DMS153 treated with DMSO at 0.1 percent for 48 hours (cell line): ENCODE results near the gene ZHX3.

Experiments
- DNase-seq: peaks from one replicate; lab custom pipeline; 2025; ENCODE audit not compliant: unreplicated experiment; lab: John Stamatoyannopoulos, UW

ZHX3 gene

DNA sequence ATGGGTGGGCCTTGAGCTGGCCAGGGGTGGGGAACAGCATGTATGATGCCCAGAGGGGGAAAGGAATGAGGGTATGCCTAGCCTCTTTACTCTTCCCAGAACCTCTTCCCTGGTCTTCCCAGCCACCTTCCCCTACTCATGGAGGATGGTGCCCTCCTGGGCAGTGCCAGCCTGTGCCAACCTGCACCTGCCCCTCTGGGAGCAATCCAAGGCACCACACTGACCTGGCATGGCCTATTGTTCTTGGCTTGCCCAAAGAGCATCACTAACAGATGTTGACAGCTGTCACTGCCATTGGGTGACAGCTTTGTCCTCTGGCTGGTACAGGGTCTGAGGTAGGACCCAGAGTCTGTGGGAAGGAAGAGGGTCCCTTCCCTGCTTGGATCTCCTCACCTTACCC is 36.0 kb upstream of the ZHX3 start:
- DNase-seq, result no peak

DNA sequence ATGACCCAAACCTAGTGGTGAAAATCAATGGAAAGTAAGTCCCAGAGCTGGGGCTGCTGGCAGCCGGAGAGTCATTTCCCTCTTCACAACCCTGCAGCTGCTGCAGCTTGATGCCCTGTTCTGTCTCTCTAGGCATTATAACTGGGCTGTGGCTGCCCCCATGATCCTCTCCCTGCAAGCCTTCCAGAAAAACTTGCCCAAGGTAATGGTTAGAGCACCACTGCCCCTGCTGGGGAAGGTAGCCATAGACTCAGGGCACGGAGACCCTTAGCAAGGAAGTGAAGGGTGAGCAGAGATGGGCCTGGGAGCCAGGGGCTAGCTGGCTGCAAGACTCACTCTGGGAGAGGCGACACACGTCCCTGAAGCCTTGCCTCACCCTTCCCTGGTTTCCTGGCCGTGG is 35.1 kb upstream of the ZHX3 start:
- DNase-seq, result no peak

DNA sequence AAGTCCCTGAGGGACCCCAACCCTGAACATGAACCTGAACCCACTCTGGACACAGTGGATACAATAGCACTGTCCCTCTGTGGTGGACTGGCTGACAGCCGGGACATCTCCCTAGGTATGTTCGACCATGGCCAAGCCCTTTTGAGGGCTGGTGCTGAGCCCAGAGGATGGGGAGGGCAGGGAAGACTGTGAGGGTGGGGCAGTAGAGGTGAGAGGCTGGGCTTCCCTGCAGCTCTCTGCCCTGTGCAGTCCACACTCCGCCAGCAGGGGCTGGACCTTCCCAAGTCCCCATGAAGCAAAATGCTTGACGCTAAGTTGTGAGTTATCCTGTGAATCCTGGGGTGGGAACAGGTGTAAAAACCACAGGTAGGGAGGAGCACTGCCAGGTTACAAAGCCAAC is 34.6 kb upstream of the ZHX3 start:
- DNase-seq, result no peak

DNA sequence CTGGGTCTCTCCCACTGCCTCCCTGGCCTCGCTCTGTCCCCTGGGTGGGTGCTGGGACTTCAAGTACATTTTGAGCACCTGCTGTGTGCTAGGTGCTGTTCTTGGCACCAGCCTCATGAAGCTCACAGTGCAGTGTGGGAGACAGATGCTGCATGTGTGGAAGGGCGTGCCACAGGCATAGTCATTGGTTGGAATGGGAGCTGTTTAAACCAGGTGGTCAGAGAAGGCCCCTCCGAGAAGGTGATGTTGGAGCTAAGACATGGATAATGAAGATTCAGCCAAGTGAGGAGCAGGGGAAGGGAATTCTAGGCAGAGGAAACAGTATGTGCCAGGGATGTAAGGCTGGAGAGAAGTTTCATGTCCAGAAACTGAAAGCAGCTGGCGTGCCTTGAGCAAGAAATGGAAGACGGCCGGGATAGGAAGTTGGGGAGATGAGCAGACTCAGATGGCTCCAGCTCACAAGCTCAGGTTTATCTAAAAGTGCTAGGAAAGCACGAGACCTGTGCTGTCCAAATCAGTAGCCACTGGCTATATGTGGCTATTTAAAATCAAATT is 33.0 kb upstream of the ZHX3 start:
- DNase-seq, result no peak

DNA sequence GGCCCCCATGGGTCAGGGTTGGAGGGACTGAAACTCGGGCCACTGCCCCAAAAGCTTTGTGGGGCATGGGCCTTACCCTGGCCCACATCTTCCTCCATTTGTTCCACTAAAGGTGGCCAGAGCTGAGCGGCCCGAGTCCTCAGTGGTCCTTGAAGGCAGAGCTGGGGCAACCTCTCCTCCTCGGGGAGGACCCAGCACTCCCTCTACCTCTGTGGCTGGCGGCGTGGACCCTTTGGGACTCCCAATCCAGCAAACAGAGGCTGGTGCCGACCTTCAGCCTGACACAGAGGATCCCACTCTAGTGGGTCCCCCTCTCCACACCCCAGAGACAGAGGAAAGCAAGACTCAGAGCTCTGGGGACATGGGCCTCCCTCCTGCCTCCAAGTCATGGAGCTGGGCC is 32.4 kb upstream of the ZHX3 start:
- no peak for DNase-seq

DNA sequence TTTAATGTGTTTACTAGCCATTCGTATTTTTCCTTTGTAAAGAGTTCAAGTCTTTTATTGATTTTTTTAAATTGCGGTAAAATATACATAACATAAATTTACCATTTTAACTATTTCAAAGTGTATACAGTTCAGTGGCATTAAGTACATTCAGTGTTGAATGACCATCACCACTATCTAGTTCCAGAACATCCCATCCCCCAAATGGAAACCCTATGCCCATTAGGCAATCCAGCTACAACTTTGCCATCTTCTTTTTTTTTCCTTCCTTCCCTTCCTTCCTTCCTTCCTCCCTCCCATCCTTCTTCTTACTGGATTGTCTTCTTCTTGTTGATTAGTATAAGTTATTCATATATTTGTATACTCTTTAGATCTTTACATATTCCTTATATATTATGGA is 31.7 kb upstream of the ZHX3 start:
- DNase-seq, result no peak

DNA sequence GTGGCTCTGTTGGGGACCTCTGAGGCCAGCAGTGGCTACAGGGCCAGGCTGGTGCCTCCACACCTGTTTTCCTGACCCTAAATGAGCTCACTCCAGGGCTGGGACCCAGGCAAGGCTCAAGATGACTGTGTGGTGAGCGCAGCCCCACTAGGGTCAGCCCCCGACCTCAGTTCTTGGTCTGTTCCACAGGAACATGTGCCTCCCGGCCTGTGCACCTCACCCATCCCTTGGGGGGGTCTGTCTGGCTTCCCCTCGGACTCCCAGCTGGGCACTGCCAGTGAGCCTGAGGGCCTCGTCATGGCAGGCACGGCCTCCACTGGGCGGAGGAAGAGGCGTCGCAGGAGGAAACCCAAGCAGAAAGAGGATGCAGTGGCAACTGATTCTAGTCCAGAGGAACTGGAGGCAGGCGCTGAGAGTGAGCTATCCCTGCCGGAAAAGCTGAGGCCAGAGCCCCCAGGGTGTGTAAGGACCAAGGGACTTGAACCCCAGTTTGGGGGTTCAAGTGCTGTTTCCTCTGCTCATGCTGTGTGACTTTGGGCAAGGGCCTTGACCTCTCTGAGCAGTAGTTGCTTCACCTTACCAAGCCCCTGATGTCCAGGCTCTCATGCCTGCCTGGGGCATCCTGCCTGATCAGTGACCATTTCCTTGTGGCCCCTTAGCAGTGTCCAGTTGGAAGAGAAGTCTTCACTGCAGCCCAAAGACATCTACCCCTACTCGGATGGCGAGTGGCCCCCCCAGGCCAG is 31.1 kb upstream of the ZHX3 start:
- DNase-seq, result no peak

DNA sequence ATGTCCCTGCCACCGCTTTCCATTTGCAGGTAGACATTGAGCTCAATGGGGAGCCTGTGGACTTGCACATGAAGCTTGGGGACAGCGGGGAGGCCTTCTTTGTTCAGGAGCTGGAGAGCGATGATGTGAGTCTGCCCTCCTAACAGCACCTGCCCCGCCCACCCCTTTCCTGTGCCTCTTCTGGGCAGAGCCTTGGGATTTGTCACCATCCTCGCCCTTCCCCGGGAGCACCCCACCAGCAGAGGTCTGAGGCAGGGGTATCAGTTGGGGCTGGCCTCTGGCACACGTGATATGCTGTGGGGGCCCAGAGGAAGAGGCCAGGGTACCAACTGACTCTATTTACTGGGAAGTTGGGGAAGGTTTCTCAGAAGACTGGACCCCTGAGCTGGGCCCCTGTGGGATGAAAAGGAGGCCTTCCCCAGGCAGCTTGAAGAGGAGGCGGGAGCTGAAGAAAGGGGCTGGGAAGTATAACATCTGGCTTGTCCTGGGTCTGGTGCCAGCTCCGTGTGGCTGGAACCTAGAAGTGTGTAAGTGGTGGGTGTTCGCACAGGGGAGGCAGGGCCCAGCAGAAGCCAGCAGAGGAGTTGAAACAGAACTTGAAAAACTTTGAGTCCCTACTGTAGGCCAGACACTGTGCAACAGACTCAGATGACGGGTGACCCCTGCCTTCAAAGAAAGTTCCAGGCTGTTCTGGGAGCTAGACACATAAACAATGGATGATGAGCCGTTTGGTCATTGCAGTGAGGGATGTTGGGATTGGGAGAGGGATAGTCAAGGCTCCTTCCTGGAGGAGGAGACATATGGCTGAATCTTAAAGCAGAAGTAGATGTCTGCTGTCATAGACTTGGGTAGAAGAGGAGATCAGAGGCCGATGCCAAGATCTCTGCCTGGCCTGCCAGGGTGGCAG is 30.2 kb upstream of the ZHX3 start:
- DNase-seq, result no peak

DNA sequence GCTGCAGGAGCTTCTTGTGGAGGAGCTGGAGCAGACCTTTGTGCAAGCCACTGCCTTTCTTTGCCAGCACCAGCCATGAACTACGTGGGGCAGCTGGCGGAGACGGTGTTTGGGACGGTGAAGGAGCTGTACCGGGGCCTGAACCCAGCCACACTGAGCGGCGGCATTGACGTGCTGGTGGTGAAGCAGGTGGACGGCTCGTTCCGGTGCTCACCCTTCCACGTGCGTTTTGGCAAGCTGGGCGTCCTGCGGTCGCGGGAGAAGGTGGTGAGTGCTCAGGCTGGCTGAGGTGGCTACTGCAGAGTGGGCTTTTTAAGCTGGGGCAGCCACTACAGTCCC is 28.2 kb upstream of the ZHX3 start:
- DNase-seq, result no peak

DNA sequence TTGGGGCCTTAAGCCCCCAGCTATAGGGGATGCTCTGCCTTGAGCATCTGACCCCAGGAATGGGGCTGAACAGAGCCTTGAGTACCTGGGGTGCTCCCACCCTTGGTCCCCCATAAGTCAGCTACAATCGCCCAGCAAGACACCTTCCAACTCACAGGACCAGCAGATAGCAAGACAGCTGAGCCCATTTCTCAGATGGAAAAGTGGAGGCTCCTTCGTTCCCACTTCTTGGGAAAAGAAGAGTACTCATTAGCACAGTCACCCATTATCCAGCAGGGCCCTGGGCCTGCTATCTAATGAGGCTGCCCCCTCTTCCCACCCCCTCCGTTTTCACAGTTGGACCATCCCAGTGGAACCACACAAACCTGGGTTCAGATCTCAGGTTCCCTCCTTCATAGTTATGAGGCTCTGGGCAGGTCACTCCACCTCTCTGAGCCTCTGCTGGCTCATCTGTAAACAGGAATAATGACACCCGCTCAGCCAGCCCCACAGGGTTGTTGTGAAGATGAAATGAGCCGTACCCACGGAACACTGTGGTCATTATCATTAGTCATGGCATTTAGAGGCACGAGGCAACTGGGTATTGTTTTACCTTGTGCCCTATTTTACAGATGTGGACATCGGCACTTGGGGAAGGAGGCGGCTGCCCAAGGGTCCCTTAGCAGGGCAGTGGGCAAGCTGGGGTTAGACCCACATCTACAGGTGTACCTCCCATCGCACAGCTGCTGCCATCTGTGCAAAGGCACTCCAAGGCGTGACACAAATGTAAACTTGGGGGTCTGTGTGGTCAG is 27.6 kb upstream of the ZHX3 start:
- DNase-seq, result no peak

DNA sequence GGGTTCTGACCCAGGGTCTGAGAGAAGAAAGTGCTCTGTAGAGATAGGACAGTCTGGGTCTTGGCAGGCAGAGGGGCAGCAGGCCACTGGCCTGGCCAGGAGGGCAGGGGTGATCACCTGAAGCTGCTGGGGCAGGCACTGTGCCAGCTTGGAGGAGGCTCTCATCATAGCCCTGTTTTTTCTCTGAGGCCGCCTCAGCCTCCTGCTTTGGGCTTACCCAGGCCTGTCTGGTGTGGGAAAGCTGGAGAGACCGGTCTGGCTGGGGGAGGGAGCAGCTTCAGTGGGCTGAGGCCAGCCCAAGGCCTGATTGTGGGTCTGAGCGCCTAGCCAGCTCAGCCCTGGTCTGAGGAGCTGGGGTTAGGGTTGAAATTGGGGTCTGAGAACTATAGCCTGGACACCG is 26.9 kb upstream of the ZHX3 start:
- DNase-seq, result no peak

DNA sequence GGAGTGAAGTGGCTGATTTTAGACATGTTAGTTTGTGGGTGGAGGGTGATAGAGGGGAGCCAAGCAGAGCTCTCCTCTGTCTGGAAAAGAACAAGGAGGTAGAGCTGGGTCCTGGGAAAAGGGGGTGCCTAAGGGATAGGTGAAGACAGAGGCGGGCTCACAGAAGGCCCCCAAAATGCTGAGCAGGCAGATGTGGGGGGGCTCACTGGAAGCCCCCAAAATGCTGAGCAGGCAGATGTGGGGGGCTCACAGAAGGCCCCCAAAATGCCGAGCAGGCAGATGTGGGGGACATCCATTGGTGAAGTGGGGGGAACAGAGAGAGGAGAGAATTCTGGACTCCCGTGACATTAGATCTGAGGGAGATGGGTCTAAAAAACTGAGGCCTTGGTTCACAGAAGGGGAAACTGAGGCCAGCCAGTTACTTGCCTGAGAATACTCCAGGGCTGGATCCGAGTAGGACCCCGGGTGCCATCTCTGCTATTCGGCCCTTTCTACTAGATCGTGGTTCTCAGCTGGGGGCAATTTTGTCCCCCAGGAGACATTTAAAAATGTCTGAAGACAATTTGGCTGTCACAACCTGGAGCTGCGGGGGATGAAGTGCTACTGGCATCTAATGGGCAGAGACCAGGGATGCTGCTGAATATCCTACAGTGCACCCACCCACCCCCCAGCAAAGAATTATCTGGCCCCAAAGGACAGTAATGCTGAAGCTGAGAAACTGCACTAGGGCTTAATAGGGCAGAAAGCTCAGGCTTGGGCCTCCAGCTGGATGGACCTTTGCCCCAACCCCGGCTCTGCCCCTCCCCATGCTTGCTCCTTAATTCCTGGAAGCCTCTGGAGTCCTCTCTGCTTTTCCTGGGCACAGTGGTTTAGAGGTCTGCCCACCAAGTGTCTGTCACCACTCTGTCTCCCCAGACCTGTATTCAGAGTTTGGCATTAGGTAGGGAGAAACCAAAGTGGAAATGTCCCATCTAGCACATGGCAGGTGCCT is 25.2 kb upstream of the ZHX3 start:
- no peak for DNase-seq

DNA sequence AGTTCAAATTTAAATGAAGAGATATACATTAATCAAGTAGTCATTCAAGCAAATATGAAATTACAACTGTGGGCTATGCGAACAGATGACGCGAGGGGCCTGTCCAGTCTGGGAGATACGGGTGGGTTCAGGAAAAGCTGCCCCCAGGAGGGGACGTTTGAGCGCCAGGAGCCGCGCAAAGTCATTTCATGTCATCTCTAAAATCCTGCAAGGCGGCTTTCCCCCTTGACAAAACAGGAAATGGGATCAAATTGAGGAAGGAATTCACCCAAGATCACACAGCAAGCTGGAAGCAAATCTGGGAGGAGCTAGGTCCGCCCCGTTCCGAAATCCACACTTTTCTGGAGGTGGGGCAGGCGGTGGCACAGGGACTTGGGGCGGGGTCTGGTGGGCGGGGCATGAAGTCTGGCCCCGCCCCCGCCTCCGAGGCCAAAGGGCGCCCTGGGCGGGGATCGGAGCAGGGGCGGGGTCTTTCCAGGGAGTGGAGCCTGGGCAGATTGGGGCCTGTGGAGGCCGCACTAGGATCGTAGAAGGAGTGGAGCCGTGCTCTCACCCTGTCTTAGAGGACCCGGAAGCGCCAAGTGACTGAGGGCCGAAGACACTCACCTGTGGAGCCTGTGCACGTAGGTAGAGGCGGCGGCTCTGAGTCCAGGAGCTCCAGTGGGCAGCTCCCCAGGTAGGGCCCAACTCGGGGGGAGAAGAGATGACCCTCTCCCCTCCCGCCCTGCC is 23.0 kb upstream of the ZHX3 start, which contains the start of gene LPIN3:
Gene LPIN3, plus strand, starts transcription at position 495 of the 729 bp plus-strand sequence. CDS start 4,983 bp downstream, outside the sequence.
- DNase-seq, result peak; percentile 81

DNA sequence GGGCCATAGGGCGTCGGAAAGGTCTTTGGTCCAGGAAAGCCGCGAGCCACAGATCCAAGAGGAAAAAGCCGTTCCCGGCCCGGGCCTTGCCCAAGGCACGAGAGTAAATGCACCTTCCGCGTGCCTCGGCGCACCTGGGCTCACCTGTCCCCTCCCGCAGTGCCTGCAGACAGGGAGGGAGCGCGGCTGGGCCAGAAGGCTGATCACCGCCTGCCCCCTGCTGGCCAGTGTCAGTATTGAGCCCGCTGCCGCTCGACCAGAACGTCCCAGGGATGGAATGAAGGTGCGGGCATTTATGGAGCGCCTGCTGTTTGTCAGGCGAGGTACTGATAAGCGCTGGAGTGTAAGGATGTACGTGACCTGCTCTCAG is 22.4 kb upstream of the ZHX3 start:
- DNase-seq, result peak; percentile 90

DNA sequence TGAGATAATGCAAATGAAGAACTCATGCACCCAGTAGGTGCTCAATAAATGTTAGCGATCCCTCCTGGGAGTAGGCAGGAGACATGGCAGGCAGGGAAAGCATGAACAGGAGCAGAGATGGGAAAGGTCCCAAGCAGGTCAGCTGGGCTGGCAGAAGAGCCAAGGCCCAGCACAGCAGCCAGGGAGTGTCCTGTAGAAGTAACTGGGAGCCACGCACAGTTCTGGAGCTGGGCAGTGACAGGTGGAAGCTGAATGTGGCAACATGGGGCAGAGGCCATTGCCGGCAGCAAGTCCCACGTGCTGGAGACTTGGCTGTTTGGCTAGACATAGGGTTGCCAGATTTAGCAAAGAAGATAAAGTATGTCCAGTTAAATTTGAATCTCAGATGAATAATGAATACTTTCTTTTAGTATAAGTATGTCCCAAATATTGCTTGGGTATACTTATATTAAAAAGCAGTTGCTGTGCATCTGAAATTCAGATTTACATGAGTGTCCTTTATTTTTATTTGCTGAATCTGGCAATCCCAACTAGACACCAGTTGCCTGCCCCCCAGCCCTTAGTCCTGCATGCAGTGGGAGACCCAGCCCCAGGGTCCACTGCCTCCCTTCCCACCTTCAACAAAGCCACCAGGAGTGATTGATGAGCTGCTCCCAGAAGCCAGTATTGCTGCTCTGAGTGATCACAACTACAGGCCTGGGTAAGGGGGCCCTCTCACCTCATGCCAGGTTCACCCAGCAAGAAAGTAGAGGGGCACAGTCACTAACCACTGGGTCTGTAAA is 19.4 kb upstream of the ZHX3 start:
- no peak for DNase-seq

DNA sequence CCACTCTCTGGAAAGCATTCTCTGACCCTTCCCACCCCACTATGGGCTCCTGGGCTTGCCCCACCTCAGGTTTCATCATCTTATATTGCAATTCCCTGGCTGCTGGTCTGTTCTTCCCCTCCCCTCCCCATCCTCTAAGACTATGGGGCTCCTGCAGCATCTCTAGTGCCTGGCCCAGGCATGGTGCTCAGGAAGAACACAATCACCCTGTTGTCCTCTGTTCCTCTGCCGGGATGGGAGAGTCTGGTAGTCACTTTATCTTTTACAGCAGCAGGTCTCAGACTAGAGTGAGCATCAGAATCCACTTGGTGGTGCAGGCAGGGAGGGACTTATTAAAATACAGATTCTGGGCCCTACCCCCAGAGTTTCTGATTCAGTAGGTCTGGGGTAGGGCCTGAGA is 18.1 kb upstream of the ZHX3 start:
- DNase-seq, result no peak

DNA sequence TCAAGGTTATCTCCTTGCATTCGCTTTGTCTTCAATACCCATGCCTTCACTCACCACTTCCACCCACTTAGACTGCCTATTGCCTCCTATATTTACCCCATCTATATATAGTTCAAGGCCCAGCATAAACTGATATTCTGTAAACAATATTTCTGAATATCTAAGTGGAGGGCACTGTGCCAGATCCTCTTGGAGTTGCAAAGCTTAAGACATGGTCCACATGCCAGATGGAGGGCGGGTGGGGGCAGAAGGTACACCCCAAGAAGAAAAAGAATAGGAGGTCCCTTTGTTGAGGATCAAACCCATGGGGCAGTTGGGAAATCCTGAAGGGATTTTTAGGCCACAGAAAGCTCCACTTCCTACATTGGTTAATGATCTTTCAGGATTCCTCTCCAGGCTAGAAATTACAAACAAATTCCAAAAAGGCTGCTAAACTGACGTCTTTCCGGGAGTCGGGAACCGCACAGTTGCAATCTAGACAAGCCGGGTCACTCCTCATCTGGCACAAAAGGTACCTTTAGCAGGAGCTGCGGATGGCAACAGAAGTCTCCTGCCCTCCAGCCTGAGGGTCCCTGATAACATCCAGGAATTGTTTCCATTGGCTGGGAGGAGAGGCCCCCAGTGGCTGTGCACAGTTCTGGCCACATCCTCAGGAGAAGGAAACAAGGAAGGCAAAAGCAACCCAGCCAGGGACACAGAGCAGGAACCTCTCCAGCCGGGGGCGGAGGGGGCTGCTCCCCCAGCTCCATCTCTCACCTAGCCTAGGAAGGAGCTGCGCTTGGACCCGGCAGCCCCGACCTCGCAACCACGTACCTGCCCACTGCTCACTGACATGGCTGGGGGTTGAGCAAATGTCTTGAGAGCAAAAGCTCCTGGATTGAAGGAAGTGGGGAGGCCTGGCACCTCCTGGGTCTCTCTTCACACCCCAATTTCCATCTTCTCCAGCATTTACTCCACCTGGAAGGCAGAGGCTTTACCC is 17.2 kb upstream of the ZHX3 start:
- no peak for DNase-seq

DNA sequence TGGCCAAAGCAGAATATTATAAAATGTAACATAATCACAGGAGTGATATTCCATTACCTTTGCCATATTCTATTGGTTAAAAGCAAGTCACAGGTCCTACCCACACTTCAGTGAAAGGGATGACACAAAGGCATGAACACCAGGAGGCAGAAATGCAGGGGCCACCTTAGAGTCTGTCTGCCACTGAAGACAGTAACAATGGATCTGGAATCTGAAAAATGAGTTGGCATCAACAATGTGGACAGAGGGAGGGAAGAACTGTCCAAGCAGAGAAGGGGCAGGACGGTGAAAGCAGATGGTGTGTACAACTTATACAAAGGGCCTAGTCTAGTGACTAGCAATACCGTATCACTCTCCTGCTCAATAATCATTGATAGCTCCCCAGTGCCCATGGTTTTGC is 16.5 kb upstream of the ZHX3 start:
- DNase-seq, result no peak
